Mesenchymal stem cell (in vitro differentiated cells and primary cell): Measurements from ENCODE around the gene DNMT1. TPM values are rescaled to one million over a fixed set of nuclear protein-coding genes. Genes with fewer than 3 reads are reported as not detected.
"Not testable (repeated sequence)": the region's sequence is repeated elsewhere in the genome, so short reads cannot be mapped to it uniquely, and the experiment has no call there.

Experiments
- DNase-seq: peaks from one replicate; pipeline ENCODE4 v3.0.0-alpha.2; 2013
- H2AFZ ChIP-seq: one replicate; pipeline ENCODE4 v1.6.1; 2013; ENCODE audit warnings: low read depth, mild to moderate bottlenecking, control low read depth, inconsistent platforms, low read length, moderate library complexity
- H2AK5ac ChIP-seq: 2 replicates; pipeline ENCODE4 v1.6.1; 2013; ENCODE audit warnings: low read length, moderate library complexity, mild to moderate bottlenecking, inconsistent platforms; ENCODE audit not compliant: severe bottlenecking
- H2BK120ac ChIP-seq: one replicate; pipeline ENCODE4 v1.6.1; 2013; ENCODE audit warnings: low read depth, mild to moderate bottlenecking, inconsistent platforms, low read length, moderate library complexity
- H2BK12ac ChIP-seq, 2 experiments: one replicate each; pipeline ENCODE4 v1.6.1; 2013; ENCODE audit warnings: inconsistent platforms in 2 of 2, low read length in 2 of 2, mild to moderate bottlenecking in 2 of 2, moderate library complexity in 2 of 2, control low read depth in 1 of 2
- H2BK15ac ChIP-seq: one replicate; pipeline ENCODE4 v1.6.1; 2013; ENCODE audit warnings: mild to moderate bottlenecking, low read depth, inconsistent platforms; ENCODE audit not compliant: poor library complexity, severe bottlenecking
- H2BK5ac ChIP-seq: 2 replicates; pipeline ENCODE4 v1.6.1; 2013; ENCODE audit warnings: low read depth, mild to moderate bottlenecking, low read length, control low read depth, inconsistent platforms; ENCODE audit not compliant: poor library complexity, severe bottlenecking
- H3K14ac ChIP-seq, 2 experiments: one replicate each; pipeline ENCODE4 v1.6.1; 2013; ENCODE audit warnings: inconsistent platforms in 2 of 2, low read length in 2 of 2, control low read depth in 1 of 2, mild to moderate bottlenecking in 1 of 2, moderate library complexity in 1 of 2
- H3K18ac ChIP-seq, 2 experiments: one replicate each; pipeline ENCODE4 v1.6.1; 2013; ENCODE audit warnings: inconsistent platforms in 2 of 2, low read length in 2 of 2, control low read depth in 1 of 2, low read depth in 1 of 2, mild to moderate bottlenecking in 1 of 2
- H3K23ac ChIP-seq, 2 experiments: one replicate each; pipeline ENCODE4 v1.6.1; 2013; ENCODE audit warnings: inconsistent platforms in 2 of 2, low read length in 2 of 2, mild to moderate bottlenecking in 2 of 2, moderate library complexity in 2 of 2, control low read depth in 1 of 2
- H3K27ac ChIP-seq: 2 replicates; pipeline ENCODE4 v1.5.1; 2013; ENCODE audit warnings: mild to moderate bottlenecking, moderate library complexity, low read length, control low read depth, inconsistent platforms; ENCODE audit not compliant: poor library complexity, severe bottlenecking
- H3K27me3 ChIP-seq, 2 experiments: 2 replicates each; pipeline versions ENCODE4 v1.6.1 to v1.7.0; 2013; ENCODE audit warnings: low read length in 2 of 2, mild to moderate bottlenecking in 2 of 2, moderate library complexity in 2 of 2, control low read depth in 1 of 2, inconsistent platforms in 1 of 2; ENCODE audit not compliant: control insufficient read depth in 1 of 2, insufficient read depth in 1 of 2
- H3K36me3 ChIP-seq, 2 experiments: 2 replicates each; pipeline versions ENCODE4 v1.6.1 to v1.7.0; 2013; ENCODE audit warnings: low read length in 2 of 2, control low read depth in 1 of 2, inconsistent platforms in 1 of 2, low read depth in 1 of 2, mild to moderate bottlenecking in 1 of 2; ENCODE audit not compliant: insufficient read depth in 2 of 2, control insufficient read depth in 1 of 2
- H3K4ac ChIP-seq, 2 experiments: one replicate each; pipeline ENCODE4 v1.6.1; 2013; ENCODE audit warnings: inconsistent platforms in 2 of 2, low read length in 2 of 2, mild to moderate bottlenecking in 2 of 2, moderate library complexity in 2 of 2, control low read depth in 1 of 2, low read depth in 1 of 2
- H3K4me1 ChIP-seq: 2 replicates; pipeline ENCODE4 v1.6.1; 2013; ENCODE audit warnings: low read depth, low read length, control low read depth; ENCODE audit not compliant: control insufficient read depth, insufficient read depth
- H3K4me2 ChIP-seq: 2 replicates; pipeline ENCODE4 v1.6.1; 2013; ENCODE audit warnings: low read length, mild to moderate bottlenecking, inconsistent platforms; ENCODE audit not compliant: poor library complexity, severe bottlenecking
- H3K4me3 ChIP-seq, 2 experiments: 2 replicates each; pipeline versions ENCODE4 v1.5.1 to v1.7.0; 2013; ENCODE audit warnings: low read length in 2 of 2, mild to moderate bottlenecking in 2 of 2, control low read depth in 1 of 2, low read depth in 1 of 2; ENCODE audit not compliant: insufficient read depth in 1 of 2
- H3K79me1 ChIP-seq: replicated peaks from 2 replicates; pipeline ENCODE4 v1.6.1; 2013; ENCODE audit warnings: mild to moderate bottlenecking, control low read depth, low read length, inconsistent platforms; ENCODE audit not compliant: poor library complexity, severe bottlenecking
- H3K9ac ChIP-seq: 2 replicates; pipeline ENCODE4 v1.7.0; 2013; ENCODE audit warnings: mild to moderate bottlenecking, low read length, moderate library complexity
- H3K9me3 ChIP-seq: 2 replicates; pipeline ENCODE4 v1.7.0; 2013; ENCODE audit warnings: mild to moderate bottlenecking, low read length; ENCODE audit not compliant: control insufficient read depth
- H4K8ac ChIP-seq: one replicate; pipeline ENCODE4 v1.6.1; 2013; ENCODE audit warnings: inconsistent platforms, mild to moderate bottlenecking, low read length, moderate library complexity
- H4K91ac ChIP-seq: one replicate; pipeline ENCODE4 v1.6.1; 2013; ENCODE audit warnings: mild to moderate bottlenecking, low read length, inconsistent platforms
- WGBS: methylation state at CpG from one replicate; pipeline ENCODE4 v1.1.7; 2013; ENCODE audit warnings: mixed read lengths; 5-methylcytosine and 5-hydroxymethylcytosine counted together
- polyA plus RNA-seq, 2 experiments: library from polyadenylated mRNA; stranded (reverse); fragments of 200-250 nt; gene quantifications; one replicate each; pipeline ENCODE4 v1.2.3, GENCODE V29; 2013

DNMT1 gene
- polyA plus RNA-seq (2013, experiment 1 of 2) = 37.1 TPM
- 34.8 TPM for polyA plus RNA-seq (2013, experiment 2 of 2)

DNA sequence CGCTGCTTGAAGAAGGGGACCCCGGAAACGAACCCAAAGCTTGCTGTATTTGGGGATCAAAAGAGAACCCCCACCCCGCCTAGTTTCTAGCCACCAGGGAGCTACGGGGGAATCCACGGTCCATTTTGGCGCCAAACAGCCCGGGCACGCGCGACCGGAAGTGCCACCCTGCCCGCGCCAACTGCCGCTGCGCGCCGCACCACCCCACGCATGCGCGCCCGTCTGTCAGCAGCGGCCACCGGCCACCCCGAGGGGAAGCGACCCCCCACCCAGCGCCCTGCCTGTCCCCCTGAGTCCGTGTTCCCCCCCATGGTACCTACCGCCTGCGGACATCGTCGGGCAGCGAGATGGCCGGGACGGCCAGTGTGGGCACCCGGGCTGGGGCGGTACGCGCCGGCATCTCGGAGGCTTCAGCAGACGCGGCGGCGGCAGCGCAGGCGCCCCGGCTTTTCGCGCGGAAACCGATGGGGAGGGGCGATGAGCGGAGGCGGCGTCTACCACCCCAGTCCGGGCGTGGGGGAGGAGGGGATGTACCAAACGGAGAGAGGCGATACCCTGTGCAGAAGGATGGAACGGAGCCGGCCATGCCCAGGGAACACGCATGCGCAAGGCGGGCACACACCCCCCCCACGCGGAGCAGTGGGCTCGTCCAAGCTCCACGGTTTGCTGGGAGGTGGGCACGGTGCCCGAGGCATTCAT, at the start of gene DNMT1:
TSS of gene DNMT1 (minus strand) at position 454 of the 699 bp plus-strand sequence. CDS start at position 400, 54 bp downstream.
- H4K91ac ChIP-seq = peak within 1 kb of the TSS; percentile 95
- H2BK120ac ChIP-seq = peak within 1 kb of the TSS; percentile 79
- peak within 1 kb of the TSS in 1 of 2 experiments; percentile 65 for H3K23ac ChIP-seq
- peak within 1 kb of the TSS in 1 of 2 experiments; percentile 72 for H3K14ac ChIP-seq
- H2AK5ac ChIP-seq = no peak within 1 kb of the TSS
- peak within 1 kb of the TSS; percentile 99 for H2BK15ac ChIP-seq
- H3K4me1 ChIP-seq = peaks cover 8% of the 10 kb centered on the region
- H2BK5ac ChIP-seq = peak within 1 kb of the TSS; percentile 71
- H3K9ac ChIP-seq = peak within 1 kb of the TSS; percentile 86
- peak within 1 kb of the TSS in 1 of 2 experiments; percentile 57 for H2BK12ac ChIP-seq
- peak within 1 kb of the TSS; percentile 88 to 98 for H3K18ac ChIP-seq
- peak; percentile 97 for DNase-seq
- H3K79me1 ChIP-seq = no peaks in the 10 kb centered on the region
- under 1% methylated on average over 62 of the region's 71 CpGs for WGBS
- H3K4ac ChIP-seq = peak within 1 kb of the TSS; percentile 45 to 81
- H2AFZ ChIP-seq = peak within 1 kb of the TSS; percentile 100
- peaks cover 0 to 7% of the 10 kb centered on the region in 2 experiments for H3K36me3 ChIP-seq
- H3K4me3 ChIP-seq = peak within 1 kb of the TSS; percentile 96
- H4K8ac ChIP-seq = peak within 1 kb of the TSS; percentile 99
- no peaks in the 10 kb centered on the region for H3K27me3 ChIP-seq
- peak within 1 kb of the TSS; percentile 75 for H3K27ac ChIP-seq
- no peaks in the 10 kb centered on the region for H3K9me3 ChIP-seq
- peak within 1 kb of the TSS; percentile 68 for H3K4me2 ChIP-seq

DNA sequence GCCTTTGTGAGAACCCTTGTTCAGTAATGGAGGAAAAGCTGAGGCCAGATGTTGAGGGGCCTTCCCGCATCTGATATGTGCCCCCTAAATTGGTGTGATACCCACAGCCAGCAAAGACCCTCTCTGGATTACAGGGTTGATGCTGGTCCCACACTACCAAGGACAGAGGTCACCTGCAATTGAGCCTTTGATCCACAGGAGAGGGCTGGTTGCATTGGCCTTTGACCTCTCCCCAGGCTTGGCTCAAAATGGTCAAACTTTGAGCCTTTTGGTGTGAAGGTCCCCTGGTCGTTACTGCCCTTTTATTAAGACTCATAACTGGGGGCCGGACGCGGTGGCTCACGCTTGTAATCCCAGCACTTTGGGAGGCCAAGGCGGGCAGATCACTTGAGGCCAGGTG, 48.9 kb upstream of the DNMT1 start:
- Histone ChIP-seq H2AK5ac (no peak overlapping the region), H3K18ac (no peak overlapping the region), H2BK5ac (no peak overlapping the region), H3K9me3 (no peaks in the 10 kb centered on the region), H2BK15ac (no peak overlapping the region), H3K9ac (no peak overlapping the region), H3K4me2 (no peak overlapping the region), H3K79me1 (no peaks in the 10 kb centered on the region), H4K91ac (no peak overlapping the region), H2BK12ac (no peak overlapping the region), H3K14ac (no peak overlapping the region), H3K4me3 (no peak overlapping the region), H3K4me1 (peaks cover 5% of the 10 kb centered on the region), H3K36me3 (no peaks in the 10 kb centered on the region), H2AFZ (no peak overlapping the region), H3K27me3 (no peaks in the 10 kb centered on the region), H3K4ac (no peak overlapping the region), H3K27ac (no peak overlapping the region), H4K8ac (no peak overlapping the region), H2BK120ac (no peak overlapping the region), H3K23ac (no peak overlapping the region)
- DNase-seq = no peak
- 95% methylated on average over 7 of the region's 7 CpGs for WGBS

- H2BK5ac ChIP-seq, H4K8ac ChIP-seq, H3K4ac ChIP-seq, H2BK15ac ChIP-seq, H3K36me3 ChIP-seq, H2BK12ac ChIP-seq, H2AFZ ChIP-seq, H3K9me3 ChIP-seq, H3K4me3 ChIP-seq, H3K14ac ChIP-seq, H3K27ac ChIP-seq, H3K18ac ChIP-seq, H3K4me1 ChIP-seq, H3K9ac ChIP-seq, H3K23ac ChIP-seq, H2BK120ac ChIP-seq, H3K4me2 ChIP-seq, H4K91ac ChIP-seq, H3K27me3 ChIP-seq, DNase-seq, H2AK5ac ChIP-seq, H3K79me1 ChIP-seq: not testable (repeated sequence)
- WGBS = 96% methylated on average over 10 of the region's 11 CpGs
Observed at GRCh38 chr19:10241826-10242449, 47.2 kb upstream of the DNMT1 start.

- no peaks in the 10 kb centered on the region for H3K9me3 ChIP-seq
- H2BK5ac ChIP-seq = no peak overlapping the region
- 83% methylated on average over 12 of the region's 12 CpGs for WGBS
- no peak overlapping the region for H3K27ac ChIP-seq
- H3K4ac ChIP-seq = no peak overlapping the region
- no peaks in the 10 kb centered on the region for H3K79me1 ChIP-seq
- peak overlapping the region; percentile 71 for H3K9ac ChIP-seq
- peaks cover 11% of the 10 kb centered on the region for H3K4me1 ChIP-seq
- no peak overlapping the region for H4K8ac ChIP-seq
- no peak overlapping the region for H3K23ac ChIP-seq
- no peak overlapping the region for H2AK5ac ChIP-seq
- no peak overlapping the region for H3K18ac ChIP-seq
- H2AFZ ChIP-seq = no peak overlapping the region
- no peak overlapping the region for H4K91ac ChIP-seq
- peaks cover 0 to 5% of the 10 kb centered on the region in 2 experiments for H3K36me3 ChIP-seq
- peak; percentile 36 for DNase-seq
- H2BK120ac ChIP-seq = no peak overlapping the region
- H3K14ac ChIP-seq = no peak overlapping the region
- H3K27me3 ChIP-seq = no peaks in the 10 kb centered on the region
- peak overlapping the region in 1 of 2 experiments; percentile 51 for H3K4me3 ChIP-seq
- H2BK12ac ChIP-seq = no peak overlapping the region
- no peak overlapping the region for H2BK15ac ChIP-seq
- no peak overlapping the region for H3K4me2 ChIP-seq
Observed at GRCh38 chr19:10238172-10238783, 43.5 kb upstream of the DNMT1 start.
